ENCODE results near the gene CTNND2.

CTNND2 gene

GRCh38 chr5:11853796-11854195 is 50.5 kb downstream of the CTNND2 start:
- no peak overlapping the region for H3K27ac ChIP-seq (ENCODE audit: low read depth, low read length)
- no peak overlapping the region for H3K4me3 ChIP-seq (ENCODE audit: low read length)
- no peak for TF ChIP-seq EZH2phosphoT487 (IDR thresholded peaks at IDR 0.05; ENCODE audit: borderline replicate concordance, low read length)
- TF ChIP-seq, protein P1, sequence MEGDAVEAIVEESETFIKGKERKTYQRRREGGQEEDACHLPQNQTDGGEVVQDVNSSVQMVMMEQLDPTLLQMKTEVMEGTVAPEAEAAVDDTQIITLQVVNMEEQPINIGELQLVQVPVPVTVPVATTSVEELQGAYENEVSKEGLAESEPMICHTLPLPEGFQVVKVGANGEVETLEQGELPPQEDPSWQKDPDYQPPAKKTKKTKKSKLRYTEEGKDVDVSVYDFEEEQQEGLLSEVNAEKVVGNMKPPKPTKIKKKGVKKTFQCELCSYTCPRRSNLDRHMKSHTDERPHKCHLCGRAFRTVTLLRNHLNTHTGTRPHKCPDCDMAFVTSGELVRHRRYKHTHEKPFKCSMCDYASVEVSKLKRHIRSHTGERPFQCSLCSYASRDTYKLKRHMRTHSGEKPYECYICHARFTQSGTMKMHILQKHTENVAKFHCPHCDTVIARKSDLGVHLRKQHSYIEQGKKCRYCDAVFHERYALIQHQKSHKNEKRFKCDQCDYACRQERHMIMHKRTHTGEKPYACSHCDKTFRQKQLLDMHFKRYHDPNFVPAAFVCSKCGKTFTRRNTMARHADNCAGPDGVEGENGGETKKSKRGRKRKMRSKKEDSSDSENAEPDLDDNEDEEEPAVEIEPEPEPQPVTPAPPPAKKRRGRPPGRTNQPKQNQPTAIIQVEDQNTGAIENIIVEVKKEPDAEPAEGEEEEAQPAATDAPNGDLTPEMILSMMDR (IDR thresholded peaks at IDR 0.05; ENCODE audit: low read depth, low read length, poor library complexity, severe bottlenecking), result no peak
- H3K4me1 ChIP-seq (ENCODE audit: control insufficient read depth, low read length), result peaks cover 34% of the 10 kb centered on the region
- H3K9me2 ChIP-seq (replicated peaks; ENCODE audit: control insufficient read depth, low read length), result no peaks in the 10 kb centered on the region
- H3K9me3 ChIP-seq (ENCODE audit: control insufficient read depth, insufficient read depth, low read length), result no peaks in the 10 kb centered on the region
- H3K27me3 ChIP-seq (ENCODE audit: control insufficient read depth, low read length), result no peaks in the 10 kb centered on the region
- no peaks in the 10 kb centered on the region for H3K36me3 ChIP-seq (ENCODE audit: control insufficient read depth, low read length)
- no peaks in the 10 kb centered on the region for H3K79me2 ChIP-seq (ENCODE audit: control insufficient read depth, low read length)
- H4K20me1 ChIP-seq (ENCODE audit: control insufficient read depth, insufficient read depth, low read depth, low read length), result no peaks in the 10 kb centered on the region
- H3F3A ChIP-seq (ENCODE audit: control insufficient read depth, insufficient read depth), result no peaks in the 10 kb centered on the region
- H3K4me2 ChIP-seq (ENCODE audit: low read length), result no peak overlapping the region

DNA sequence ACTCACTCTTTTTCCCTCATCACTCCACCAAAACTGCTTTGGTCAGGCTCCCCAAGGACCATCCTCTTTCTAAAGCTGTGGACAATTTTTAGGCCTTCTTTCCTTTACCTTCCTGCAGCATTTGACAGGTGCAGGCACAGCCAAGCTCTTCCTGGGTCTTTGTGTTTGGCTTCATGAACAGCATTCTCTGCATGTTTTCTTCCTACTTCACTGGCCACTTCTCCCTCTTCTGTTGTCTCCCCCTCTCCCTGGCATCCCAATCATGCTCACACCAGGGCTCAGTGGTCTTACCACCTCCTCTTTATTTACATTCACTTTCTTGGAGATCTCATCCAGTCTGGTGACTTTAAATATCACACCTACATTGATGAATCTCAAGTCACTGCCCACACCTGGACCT is 51.1 kb downstream of the CTNND2 start:
- no peaks in the 10 kb centered on the region for H3F3A ChIP-seq (ENCODE audit: control insufficient read depth, insufficient read depth)
- H3K27ac ChIP-seq (ENCODE audit: low read depth, low read length), result no peak overlapping the region
- H3K9me3 ChIP-seq (ENCODE audit: control insufficient read depth, insufficient read depth, low read length), result no peaks in the 10 kb centered on the region
- no peaks in the 10 kb centered on the region for H3K79me2 ChIP-seq (ENCODE audit: control insufficient read depth, low read length)
- H3K9me2 ChIP-seq (replicated peaks; ENCODE audit: control insufficient read depth, low read length), result no peaks in the 10 kb centered on the region
- H3K4me3 ChIP-seq (ENCODE audit: low read length), result no peak overlapping the region
- no peaks in the 10 kb centered on the region for H3K27me3 ChIP-seq (ENCODE audit: control insufficient read depth, low read length)
- TF ChIP-seq, protein P1 (IDR thresholded peaks at IDR 0.05; ENCODE audit: low read depth, low read length, poor library complexity, severe bottlenecking), result no peak
- no peak for TF ChIP-seq EZH2phosphoT487 (IDR thresholded peaks at IDR 0.05; ENCODE audit: borderline replicate concordance, low read length)
- H3K4me1 ChIP-seq (ENCODE audit: control insufficient read depth, low read length), result peaks cover 34% of the 10 kb centered on the region
- H3K36me3 ChIP-seq (ENCODE audit: control insufficient read depth, low read length), result no peaks in the 10 kb centered on the region
- H4K20me1 ChIP-seq (ENCODE audit: control insufficient read depth, insufficient read depth, low read depth, low read length), result no peaks in the 10 kb centered on the region
- H3K4me2 ChIP-seq (ENCODE audit: low read length), result no peak overlapping the region

- Histone ChIP-seq H4K20me1 (ENCODE audit: control insufficient read depth, insufficient read depth, low read depth, low read length) (no peaks in the 10 kb centered on the region), H3K79me2 (ENCODE audit: control insufficient read depth, low read length) (no peaks in the 10 kb centered on the region), H3F3A (ENCODE audit: control insufficient read depth, insufficient read depth) (no peaks in the 10 kb centered on the region), H3K4me2 (ENCODE audit: low read length) (no peak overlapping the region), H3K27ac (ENCODE audit: low read depth, low read length) (no peak overlapping the region), H3K27me3 (ENCODE audit: control insufficient read depth, low read length) (no peaks in the 10 kb centered on the region), H3K4me3 (ENCODE audit: low read length) (no peak overlapping the region), H3K4me1 (ENCODE audit: control insufficient read depth, low read length) (peaks cover 34% of the 10 kb centered on the region), H3K36me3 (ENCODE audit: control insufficient read depth, low read length) (no peaks in the 10 kb centered on the region), H3K9me2 (replicated peaks; ENCODE audit: control insufficient read depth, low read length) (no peaks in the 10 kb centered on the region), H3K9me3 (ENCODE audit: control insufficient read depth, insufficient read depth, low read length) (no peaks in the 10 kb centered on the region)
- TF ChIP-seq, protein P1 (IDR thresholded peaks at IDR 0.05; ENCODE audit: low read depth, low read length, poor library complexity, severe bottlenecking), result no peak
- no peak for TF ChIP-seq EZH2phosphoT487 (IDR thresholded peaks at IDR 0.05; ENCODE audit: borderline replicate concordance, low read length)
These were observed 51.5 kb downstream of the CTNND2 start for GRCh38 chr5:11852717-11853087.

All from DOHH2 (cell line).